HG02943 (cell line): Measurements from ENCODE around the gene UBR3.
"Not testable (repeated sequence)": the region's sequence is repeated elsewhere in the genome, so short reads cannot be mapped to it uniquely, and the experiment has no call there.

Experiments used
- ATAC-seq: cut with Tn5 transposase; IDR thresholded peaks from one replicate; pipeline ENCODE4 v1.9.1; 2021; ENCODE audit warnings: mild to moderate bottlenecking, low read depth, moderate library complexity; ENCODE audit not compliant: unreplicated experiment

Gene UBR3

GRCh38 chr2:169860149-169860548, 32.9 kb downstream of the UBR3 start:
- ATAC-seq, result no peak

- no peak for ATAC-seq
Observed at GRCh38 chr2:169862816-169863215, 35.6 kb downstream of the UBR3 start.

GRCh38 chr2:169865492-169865891, 38.2 kb downstream of the UBR3 start:
- ATAC-seq, result no peak

DNA sequence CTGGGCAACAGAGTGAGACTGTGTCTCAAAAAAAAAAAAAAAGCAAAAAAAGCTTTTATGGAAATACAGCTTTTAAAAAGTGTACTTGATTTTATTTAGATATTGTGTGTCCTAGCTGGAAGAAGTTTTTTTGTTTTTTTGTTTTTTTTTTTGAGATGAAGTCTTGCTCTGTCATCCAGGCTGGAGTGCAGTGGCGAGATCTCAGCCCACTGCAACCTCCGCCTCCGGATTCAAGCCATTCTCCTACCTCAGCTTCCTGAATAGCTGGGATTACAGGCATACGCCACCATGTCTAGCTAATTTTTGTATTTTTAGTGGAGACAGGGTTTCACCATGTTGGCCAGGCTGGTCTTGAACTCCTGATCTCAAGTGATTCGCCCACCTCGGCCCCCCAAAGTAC, 39.0 kb downstream of the UBR3 start:
- not testable (repeated sequence) for ATAC-seq

DNA sequence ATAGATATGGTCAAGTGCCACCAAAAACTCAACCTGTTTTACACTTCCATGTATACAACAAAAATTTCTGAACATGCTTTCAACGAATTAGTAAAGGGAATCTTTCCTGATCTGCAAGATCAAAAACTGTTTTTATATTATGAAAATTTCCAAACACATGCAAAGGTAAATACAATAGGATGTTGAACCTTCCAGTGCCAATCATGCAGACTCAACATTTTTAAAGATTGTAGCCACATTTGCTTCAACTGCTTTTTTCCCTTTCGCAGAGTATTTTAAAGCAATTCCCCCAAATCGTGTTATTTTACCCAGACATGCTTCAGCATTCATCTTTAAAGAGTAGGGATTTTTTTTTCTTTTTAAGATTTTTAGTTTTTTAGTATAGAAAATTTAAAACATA, 40.3 kb downstream of the UBR3 start:
- ATAC-seq, result no peak

DNA sequence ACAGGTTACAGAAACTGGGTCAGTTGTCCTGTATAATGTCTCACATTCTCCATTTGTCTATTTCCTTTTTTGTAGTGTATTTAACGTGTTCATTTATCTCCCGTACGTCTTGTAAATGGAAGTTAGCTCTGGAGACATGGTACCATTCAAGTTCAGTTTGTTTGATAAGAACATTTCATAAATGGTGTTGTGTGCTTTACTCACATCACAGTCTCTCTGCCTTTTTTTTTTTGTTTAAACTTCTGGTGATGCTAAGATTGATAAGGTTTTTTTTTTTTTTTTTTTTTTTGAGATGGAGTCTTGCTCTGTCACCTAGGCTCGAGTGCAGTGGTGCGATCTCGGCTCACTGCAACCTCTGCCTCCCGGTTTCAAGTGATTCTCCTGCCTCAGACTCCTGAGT, 41.7 kb downstream of the UBR3 start:
- ATAC-seq, result no peak

DNA sequence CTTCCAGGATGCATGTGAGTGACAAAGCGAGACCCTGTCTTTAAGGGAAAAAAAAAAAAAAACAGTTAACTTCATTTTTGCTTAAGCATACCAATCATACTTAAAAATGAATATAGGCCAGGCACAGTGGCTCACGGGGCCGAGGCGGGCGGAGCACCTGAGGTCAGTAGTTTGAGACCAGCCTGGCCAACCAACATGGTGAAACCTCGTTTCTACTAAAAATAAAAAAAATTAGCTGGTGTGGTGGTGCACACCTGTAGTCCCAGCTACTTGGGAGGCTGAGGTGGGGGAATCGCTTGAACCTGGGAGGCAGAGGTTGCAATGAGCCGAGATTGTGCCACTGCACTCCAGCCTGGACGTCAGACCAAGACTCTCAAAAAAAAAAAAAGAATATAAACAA, 44.1 kb downstream of the UBR3 start:
- not testable (repeated sequence) for ATAC-seq

DNA sequence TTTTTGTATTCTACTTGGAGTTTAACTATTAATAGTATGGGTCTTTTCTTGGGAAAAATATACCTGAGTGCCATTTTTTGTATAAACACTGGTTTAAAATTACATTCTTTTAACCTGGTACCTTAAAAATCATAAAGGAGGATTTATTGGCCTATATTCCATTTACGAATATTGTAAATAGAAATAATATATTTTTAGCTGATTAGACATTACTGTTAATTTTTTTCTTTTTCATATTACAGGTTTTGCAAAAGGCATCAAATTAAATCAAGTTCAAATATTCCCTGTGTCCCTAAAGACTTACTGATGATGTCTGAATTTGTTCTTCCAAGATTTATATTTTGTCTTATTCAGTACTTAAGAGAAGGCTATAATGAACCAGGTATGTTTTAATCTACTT, 44.7 kb downstream of the UBR3 start:
- ATAC-seq, result no peak

- ATAC-seq, result no peak
Observed at GRCh38 chr2:169877398-169877797, 50.1 kb downstream of the UBR3 start.

GRCh38 chr2:169887120-169887519, 59.9 kb downstream of the UBR3 start:
- no peak for ATAC-seq

- no peak for ATAC-seq
Observed at GRCh38 chr2:169891593-169892298, 64.5 kb downstream of the UBR3 start.

GRCh38 chr2:169892951-169893350, 65.7 kb downstream of the UBR3 start:
- ATAC-seq, result no peak

DNA sequence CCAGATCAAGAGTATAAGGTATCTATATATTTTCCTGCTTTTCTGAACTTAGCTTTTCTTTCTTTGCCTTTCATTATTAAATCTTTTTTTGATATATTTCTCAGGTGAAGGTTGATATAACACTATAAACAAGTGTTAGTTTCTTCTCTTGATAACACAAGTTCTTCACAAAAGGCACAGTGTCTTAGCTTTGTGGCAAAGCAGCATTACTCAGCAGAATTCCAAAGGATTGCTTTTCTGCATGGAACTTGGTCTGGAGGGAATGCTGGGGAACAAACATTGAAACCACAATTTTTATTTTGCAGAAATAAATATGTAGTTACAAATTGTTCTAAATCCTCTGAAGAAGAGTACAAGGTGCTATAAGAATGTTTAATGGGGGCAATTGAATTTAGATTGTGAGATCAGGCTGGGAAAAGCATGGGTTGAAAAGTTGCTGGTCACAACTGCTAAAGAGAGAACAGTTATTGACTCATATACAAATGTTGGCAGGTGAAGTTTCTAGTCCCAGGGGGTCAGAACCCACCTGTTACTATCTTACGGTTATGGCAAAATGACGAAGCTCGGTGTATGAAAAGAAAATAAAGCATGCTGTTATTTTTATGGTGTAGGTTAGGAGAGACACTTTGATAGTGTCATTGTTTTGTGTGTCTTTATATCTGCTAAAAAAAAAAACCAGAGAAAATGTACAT, 68.2 kb downstream of the UBR3 start:
- ATAC-seq, result no peak

GRCh38 chr2:169897834-169898233, 70.6 kb downstream of the UBR3 start:
- ATAC-seq, result no peak

DNA sequence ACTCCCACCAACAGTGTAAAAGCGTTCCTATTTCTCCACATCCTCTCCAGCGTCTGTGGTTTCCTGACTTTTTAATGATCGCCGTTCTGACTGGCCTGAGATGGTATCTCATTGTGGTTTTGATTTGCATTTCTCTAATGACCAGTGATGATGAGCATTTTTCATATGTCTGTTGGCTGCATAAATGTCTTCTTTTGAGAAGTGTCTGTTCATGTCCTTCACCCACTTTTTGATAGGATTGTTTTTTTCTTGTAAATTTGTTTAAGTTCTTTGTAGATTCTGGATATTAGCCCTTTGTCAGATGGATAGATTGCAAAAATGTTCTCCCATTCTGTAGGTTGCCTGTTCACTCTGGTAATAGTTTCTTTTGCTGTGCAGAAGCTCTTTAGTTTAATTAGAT, 72.8 kb downstream of the UBR3 start:
- not testable (repeated sequence) for ATAC-seq

DNA sequence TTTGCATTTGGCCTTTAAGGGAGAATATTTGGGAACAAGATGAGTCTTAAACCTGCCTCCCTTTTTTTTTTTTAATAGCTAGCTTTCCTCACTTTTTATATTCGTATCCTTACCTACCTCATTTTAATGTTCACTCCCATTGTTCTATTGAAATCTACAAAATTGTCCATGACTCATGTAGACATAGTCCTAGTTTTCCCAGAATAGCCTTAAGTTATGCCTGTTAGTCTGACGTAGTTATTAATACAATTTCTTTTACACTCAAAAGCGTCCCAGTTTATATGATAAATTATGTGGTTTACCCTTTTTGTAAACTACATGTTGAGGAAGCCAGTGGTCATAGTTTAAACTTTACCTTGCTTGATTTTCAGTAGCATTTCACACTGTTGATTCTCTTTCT, 73.4 kb downstream of the UBR3 start:
- ATAC-seq, result no peak

- ATAC-seq, result no peak
Observed at GRCh38 chr2:169906731-169907130, 79.5 kb downstream of the UBR3 start.

DNA sequence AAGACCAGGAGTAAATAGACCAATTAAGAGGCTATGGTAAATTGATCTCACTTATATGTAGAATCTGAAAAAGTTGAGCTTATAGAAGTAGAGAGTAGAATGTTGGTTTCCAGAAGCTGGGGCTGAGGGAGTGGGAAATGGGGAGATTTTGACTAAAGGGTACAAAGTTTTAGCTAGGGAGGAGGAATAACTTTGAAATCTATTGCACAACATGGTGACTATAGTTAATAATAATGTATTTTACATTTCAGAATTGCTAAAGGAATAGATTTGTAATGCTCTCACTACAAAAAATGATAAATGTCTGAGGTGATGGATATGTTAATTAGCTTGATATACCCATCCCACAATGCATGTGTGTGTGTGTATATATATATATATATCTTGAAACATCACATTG, 82.1 kb downstream of the UBR3 start:
- no peak for ATAC-seq

DNA sequence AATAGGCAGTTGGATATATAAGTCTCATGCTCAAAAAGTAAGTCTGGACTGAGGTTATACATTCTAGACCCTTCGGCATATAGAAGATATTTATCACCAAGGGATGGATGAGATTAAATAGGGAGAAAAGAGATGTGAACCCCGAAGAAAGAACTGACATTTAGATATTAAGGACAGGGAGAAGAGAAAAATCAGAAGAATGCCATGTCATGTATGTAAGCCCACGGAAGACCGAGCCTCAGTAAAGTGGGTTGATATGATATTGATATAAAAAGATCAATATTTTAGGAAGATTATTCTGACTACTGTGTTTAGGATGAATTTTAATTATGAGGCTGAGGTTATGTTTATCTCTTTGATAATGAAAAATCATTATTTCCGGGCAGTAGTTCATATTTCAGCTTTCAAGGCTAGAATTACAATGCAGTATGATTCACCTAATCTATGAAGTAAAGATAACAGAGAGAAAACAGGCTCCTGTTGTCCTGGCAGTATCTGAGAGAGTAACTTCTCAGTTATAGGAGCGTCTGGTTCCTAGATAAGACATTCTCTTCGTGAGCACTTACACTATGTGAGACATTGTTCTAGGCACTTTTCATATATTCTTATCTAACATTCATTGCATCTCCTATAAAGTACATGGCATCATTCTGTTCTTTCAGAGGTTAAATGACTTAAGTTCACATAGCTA, 83.0 kb downstream of the UBR3 start:
- ATAC-seq, result no peak

DNA sequence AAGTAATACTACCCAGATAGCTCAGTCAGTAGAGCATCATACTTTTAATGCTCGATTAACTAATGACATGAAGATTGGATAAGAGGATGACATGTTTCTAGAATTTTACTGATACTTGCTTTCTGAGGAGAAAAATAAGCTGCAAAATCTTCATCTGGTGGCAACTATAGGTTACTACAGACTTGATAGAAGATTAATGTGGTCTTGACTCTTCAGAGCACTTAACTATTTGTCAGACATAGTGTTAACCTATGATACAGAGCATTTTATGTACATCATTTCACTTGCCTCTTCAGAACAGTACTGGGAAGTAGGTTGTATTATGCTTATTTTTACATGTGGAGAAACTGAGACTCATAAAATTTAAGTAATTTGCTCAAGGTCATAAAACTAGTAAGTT, 83.9 kb downstream of the UBR3 start:
- no peak for ATAC-seq

DNA sequence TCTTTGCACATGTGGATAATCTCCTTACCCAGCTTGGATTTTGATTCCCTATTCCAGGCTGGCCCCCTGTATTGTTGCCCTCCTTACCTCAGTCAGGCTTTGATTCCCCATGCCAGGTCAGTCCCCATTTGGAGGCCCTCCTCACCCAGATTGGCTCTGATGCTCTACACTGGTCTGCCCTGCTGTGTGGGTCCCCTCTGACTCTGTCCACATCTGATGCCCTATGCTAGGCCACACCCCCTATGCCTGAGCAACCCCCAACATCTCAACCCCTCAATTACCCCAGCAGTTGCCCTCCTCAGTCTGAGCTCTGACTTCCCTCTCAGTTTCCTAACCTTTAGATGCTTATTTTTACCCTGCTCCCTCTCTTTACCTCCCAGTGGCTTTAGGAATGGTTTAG, 89.4 kb downstream of the UBR3 start:
- ATAC-seq, result no peak

DNA sequence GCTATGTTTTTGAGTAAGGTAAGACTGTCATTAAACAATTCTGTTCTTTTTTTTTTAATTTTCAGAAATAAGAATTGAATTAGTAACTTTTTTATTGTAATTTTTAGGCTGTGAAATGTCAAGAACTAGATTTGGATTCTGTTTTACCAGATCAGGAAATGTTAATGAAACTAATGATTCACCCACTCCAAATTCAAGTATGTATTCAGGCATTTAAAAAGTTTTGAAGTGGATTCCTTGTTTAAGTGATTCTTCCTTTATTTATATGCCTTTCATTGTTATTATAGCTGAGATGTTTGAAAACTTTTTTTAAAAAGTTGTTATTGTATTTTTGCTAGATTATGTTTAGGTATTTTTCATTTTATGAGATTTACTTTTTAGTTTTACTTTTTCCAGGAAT, 96.7 kb downstream of the UBR3 start:
- no peak for ATAC-seq
